Measurements from ENCODE around the gene TRIM65. TPM values are rescaled to one million over a fixed set of nuclear protein-coding genes. Genes with fewer than 3 reads are reported as not detected.

Gene TRIM65
- total and polyA plus RNA-seq, 10 of the 15 experiments (the other 5 are each of a cell fraction or from before 2014, with no cell fraction given) = 1.4 to 26.0 (median 10.8) TPM

GRCh38 chr17:75873587-75874322, 23.0 kb downstream of the TRIM65 start:
- TF ChIP-seq NFYA (IDR thresholded peaks at IDR 0.05; ENCODE audit: borderline replicate concordance, low read depth, low read length) (no peak), MLLT1 (IDR thresholded peaks at IDR 0.05) (no peak)
- no peak for FAIRE-seq
- Histone ChIP-seq H3K27ac (ENCODE audit: control insufficient read depth, insufficient read depth) (no peak overlapping the region), H3K79me2 (ENCODE audit: control insufficient read depth, insufficient read depth, low read length) (no peaks in the 10 kb centered on the region), H3K9me3 (replicated peaks; ENCODE audit: control insufficient read depth, insufficient read depth, low read length) (no peaks in the 10 kb centered on the region), H3K27me3 (replicated peaks in 1 of 2; ENCODE audit: control insufficient read depth in 2 of 2, insufficient read depth in 2 of 2, low read length in 1 of 2) (peaks cover 1 to 2% of the 10 kb centered on the region in 2 experiments; a peak in 3 of 4 replicates), H2AFZ (ENCODE audit: control insufficient read depth, low read depth, low read length) (no peak overlapping the region), H3K4me2 (ENCODE audit: control insufficient read depth, insufficient read depth) (no peak overlapping the region), H4K20me1 (ENCODE audit: control insufficient read depth, insufficient read depth) (no peaks in the 10 kb centered on the region), H3K9ac (ENCODE audit: control insufficient read depth, insufficient read depth, low read length) (no peak overlapping the region), H3K4me1 (ENCODE audit: control insufficient read depth, insufficient read depth, low read length) (peaks cover 25% of the 10 kb centered on the region), H3K36me3 (ENCODE audit: control insufficient read depth in 2 of 2, insufficient read depth in 2 of 2, low read length in 1 of 2) (no peaks in the 10 kb centered on the region), H3K4me3 (no peak overlapping the region)
- CTCF ChIA-PET = interaction anchor here (0.7 to 7.9 kb wide), 4 partner anchors 14 to 129 kb away, joined by 4 to 81 read pairs (median 4); partner anchors contain the start of genes TRIM65 and WBP2
- DNase-seq (ENCODE audit: low read depth, low spot score) = no peak
- POLR2A ChIA-PET = no interaction called here
- SMC1A ChIA-PET (ENCODE audit: uncharacterized antibody, unreplicated experiment) = interaction anchor here (1.1 to 1.8 kb wide), 2 partner anchors 13 to 15 kb away, joined by 4 to 5 read pairs; no protein-coding TSS in a partner anchor
- BruUV-seq (replicated peaks) = no TSS peak
- in situ Hi-C loops (cut with MboI) (no loop called here), intact Hi-C loops (cut with micrococcal nuclease; ENCODE audit: unreplicated experiment) (no loop called here)
- ATAC-seq = no peak
- 70% methylated on average over 11 of the region's 11 CpGs for WGBS (ENCODE audit: insufficient coverage, insufficient replicate concordance, low lambda C conversion rate, missing lambda C conversion rate)
- RAD21 ChIA-PET (ENCODE audit: unreplicated experiment) = interaction anchor here (1.2 kb wide), 1 partner anchor 1499 kb away, joined by 3 read pairs; no protein-coding TSS in a partner anchor

Measured in GM12878 (cell line).